ENCODE measurements around the gene TUBGCP3.

GRCh38 chr13:112477070-112477619 is 110.8 kb downstream of the TUBGCP3 start:
- TF ChIP-seq CTCF (conservative IDR thresholded peaks at IDR 0.05; ENCODE audit: low read depth in 2 of 2) = no peak
- no peak for TF ChIP-seq EZH2 (IDR thresholded peaks at IDR 0.05; ENCODE audit: low read depth, unreplicated experiment)
- no peak for TF ChIP-seq POLR2AphosphoS5 (IDR thresholded peaks at IDR 0.05; ENCODE audit: low read depth)
- TF ChIP-seq EZH2phosphoT487 (IDR thresholded peaks at IDR 0.05; ENCODE audit: unreplicated experiment) = no peak
- TF ChIP-seq, protein P1, sequence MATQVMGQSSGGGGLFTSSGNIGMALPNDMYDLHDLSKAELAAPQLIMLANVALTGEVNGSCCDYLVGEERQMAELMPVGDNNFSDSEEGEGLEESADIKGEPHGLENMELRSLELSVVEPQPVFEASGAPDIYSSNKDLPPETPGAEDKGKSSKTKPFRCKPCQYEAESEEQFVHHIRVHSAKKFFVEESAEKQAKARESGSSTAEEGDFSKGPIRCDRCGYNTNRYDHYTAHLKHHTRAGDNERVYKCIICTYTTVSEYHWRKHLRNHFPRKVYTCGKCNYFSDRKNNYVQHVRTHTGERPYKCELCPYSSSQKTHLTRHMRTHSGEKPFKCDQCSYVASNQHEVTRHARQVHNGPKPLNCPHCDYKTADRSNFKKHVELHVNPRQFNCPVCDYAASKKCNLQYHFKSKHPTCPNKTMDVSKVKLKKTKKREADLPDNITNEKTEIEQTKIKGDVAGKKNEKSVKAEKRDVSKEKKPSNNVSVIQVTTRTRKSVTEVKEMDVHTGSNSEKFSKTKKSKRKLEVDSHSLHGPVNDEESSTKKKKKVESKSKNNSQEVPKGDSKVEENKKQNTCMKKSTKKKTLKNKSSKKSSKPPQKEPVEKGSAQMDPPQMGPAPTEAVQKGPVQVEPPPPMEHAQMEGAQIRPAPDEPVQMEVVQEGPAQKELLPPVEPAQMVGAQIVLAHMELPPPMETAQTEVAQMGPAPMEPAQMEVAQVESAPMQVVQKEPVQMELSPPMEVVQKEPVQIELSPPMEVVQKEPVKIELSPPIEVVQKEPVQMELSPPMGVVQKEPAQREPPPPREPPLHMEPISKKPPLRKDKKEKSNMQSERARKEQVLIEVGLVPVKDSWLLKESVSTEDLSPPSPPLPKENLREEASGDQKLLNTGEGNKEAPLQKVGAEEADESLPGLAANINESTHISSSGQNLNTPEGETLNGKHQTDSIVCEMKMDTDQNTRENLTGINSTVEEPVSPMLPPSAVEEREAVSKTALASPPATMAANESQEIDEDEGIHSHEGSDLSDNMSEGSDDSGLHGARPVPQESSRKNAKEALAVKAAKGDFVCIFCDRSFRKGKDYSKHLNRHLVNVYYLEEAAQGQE (IDR thresholded peaks at IDR 0.05; ENCODE audit: unreplicated experiment) = no peak
- TF ChIP-seq STAT1 (IDR thresholded peaks at IDR 0.05; ENCODE audit: unreplicated experiment) = no peak
- TF ChIP-seq ZNF331 (CRISPR knock-in tag; IDR thresholded peaks at IDR 0.05; ENCODE audit: low read depth) = no peak
- TF ChIP-seq NANOG (IDR thresholded peaks at IDR 0.05; ENCODE audit: borderline replicate concordance) = no peak
- no peak for TF ChIP-seq CREB1 (CRISPR knock-in tag; IDR thresholded peaks at IDR 0.05; ENCODE audit: low read depth)
- no peak for TF ChIP-seq ZNF114 (CRISPR knock-in tag; IDR thresholded peaks at IDR 0.05)
- TF ChIP-seq JUNB (IDR thresholded peaks at IDR 0.05; ENCODE audit: unreplicated experiment) = no peak
- TF ChIP-seq, protein P2, sequence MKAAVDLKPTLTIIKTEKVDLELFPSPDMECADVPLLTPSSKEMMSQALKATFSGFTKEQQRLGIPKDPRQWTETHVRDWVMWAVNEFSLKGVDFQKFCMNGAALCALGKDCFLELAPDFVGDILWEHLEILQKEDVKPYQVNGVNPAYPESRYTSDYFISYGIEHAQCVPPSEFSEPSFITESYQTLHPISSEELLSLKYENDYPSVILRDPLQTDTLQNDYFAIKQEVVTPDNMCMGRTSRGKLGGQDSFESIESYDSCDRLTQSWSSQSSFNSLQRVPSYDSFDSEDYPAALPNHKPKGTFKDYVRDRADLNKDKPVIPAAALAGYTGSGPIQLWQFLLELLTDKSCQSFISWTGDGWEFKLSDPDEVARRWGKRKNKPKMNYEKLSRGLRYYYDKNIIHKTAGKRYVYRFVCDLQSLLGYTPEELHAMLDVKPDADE (IDR thresholded peaks at IDR 0.05) = no peak
